Measurements from ENCODE around the gene BRD9. TPM values are rescaled to one million over a fixed set of nuclear protein-coding genes. Genes with fewer than 3 reads are reported as not detected.

BRD9 gene
- total RNA-seq, 4 donors from 2014 or later = 22.3 to 38.5 (median 28.4) TPM

GRCh38 chr5:859391-859790 lies 33.2 kb downstream of the BRD9 start:
- TF ChIP-seq EP300 (IDR thresholded peaks at IDR 0.05) (no peak), POLR2AphosphoS5 (IDR thresholded peaks at IDR 0.05) (no peak)
- TF ChIP-seq, protein P1, sequence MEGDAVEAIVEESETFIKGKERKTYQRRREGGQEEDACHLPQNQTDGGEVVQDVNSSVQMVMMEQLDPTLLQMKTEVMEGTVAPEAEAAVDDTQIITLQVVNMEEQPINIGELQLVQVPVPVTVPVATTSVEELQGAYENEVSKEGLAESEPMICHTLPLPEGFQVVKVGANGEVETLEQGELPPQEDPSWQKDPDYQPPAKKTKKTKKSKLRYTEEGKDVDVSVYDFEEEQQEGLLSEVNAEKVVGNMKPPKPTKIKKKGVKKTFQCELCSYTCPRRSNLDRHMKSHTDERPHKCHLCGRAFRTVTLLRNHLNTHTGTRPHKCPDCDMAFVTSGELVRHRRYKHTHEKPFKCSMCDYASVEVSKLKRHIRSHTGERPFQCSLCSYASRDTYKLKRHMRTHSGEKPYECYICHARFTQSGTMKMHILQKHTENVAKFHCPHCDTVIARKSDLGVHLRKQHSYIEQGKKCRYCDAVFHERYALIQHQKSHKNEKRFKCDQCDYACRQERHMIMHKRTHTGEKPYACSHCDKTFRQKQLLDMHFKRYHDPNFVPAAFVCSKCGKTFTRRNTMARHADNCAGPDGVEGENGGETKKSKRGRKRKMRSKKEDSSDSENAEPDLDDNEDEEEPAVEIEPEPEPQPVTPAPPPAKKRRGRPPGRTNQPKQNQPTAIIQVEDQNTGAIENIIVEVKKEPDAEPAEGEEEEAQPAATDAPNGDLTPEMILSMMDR (IDR thresholded peaks at IDR 0.05) = no peak

GRCh38 chr5:858726-859125 lies 33.9 kb downstream of the BRD9 start:
- no peaks in the 10 kb centered on the region for H3K9me3 ChIP-seq
- TF ChIP-seq POLR2A (IDR thresholded peaks at IDR 0.05) = no peak
- TF ChIP-seq, protein P1 (IDR thresholded peaks at IDR 0.05) = no peak
- TF ChIP-seq EP300 (IDR thresholded peaks at IDR 0.05) = no peak
- TF ChIP-seq POLR2AphosphoS5 (IDR thresholded peaks at IDR 0.05) = no peak
- H3K27me3 ChIP-seq = peaks cover 20% of the 10 kb centered on the region
- no peak overlapping the region for H3K27ac ChIP-seq
- ATAC-seq = no peak
- H3K36me3 ChIP-seq = peaks cover 0 to 35% of the 10 kb centered on the region in 2 donors
- WGBS, 2 donors (ENCODE audit: low coverage in 1 of 2) = no CpG with 5 or more reads among the region's 11 CpGs
- no peaks in the 10 kb centered on the region for H3K4me1 ChIP-seq
- no peak overlapping the region for H3K4me3 ChIP-seq

More at GRCh38 chr5:859391-859790, 33.2 kb downstream of the BRD9 start:
- H3K4me3 ChIP-seq = no peak overlapping the region
- H3K27ac ChIP-seq = no peak overlapping the region
- H3K4me1 ChIP-seq = peaks cover 0 to 4% (median 0%) of the 10 kb centered on the region in 3 donors
- peaks cover 14% of the 10 kb centered on the region for H3K27me3 ChIP-seq
- no peak for ATAC-seq
- 80 to 85% methylated on average over 2 to 10 of the region's 16 CpGs for WGBS, 2 donors (ENCODE audit: low coverage in 1 of 2)
- no peaks in the 10 kb centered on the region for H3K9me3 ChIP-seq
- H3K36me3 ChIP-seq = peaks cover 0 to 42% of the 10 kb centered on the region in 2 donors

GRCh38 chr5:856531-857425 lies 35.8 kb downstream of the BRD9 start:
- Histone ChIP-seq H3K36me3 (peaks cover 0 to 15% of the 10 kb centered on the region in 2 donors), H3K4me1 (no peaks in the 10 kb centered on the region), H3K9me3 (no peaks in the 10 kb centered on the region), H3K4me3 (no peak overlapping the region), H3K27me3 (peaks cover 34% of the 10 kb centered on the region), H3K27ac (no peak overlapping the region)
- 84 to 92% methylated on average over 6 to 8 of the region's 16 CpGs for WGBS, 2 donors (ENCODE audit: low coverage in 1 of 2)
- no peak for ATAC-seq
- no peak for TF ChIP-seq POLR2AphosphoS5 (IDR thresholded peaks at IDR 0.05)
- no peak for TF ChIP-seq EP300 (IDR thresholded peaks at IDR 0.05)

GRCh38 chr5:855771-856530 lies 36.6 kb downstream of the BRD9 start:
- Histone ChIP-seq H3K27ac (no peak overlapping the region), H3K4me3 (no peak overlapping the region), H3K27me3 (peaks cover 42% of the 10 kb centered on the region), H3K36me3 (peaks cover 0 to 9% of the 10 kb centered on the region in 2 donors), H3K9me3 (no peaks in the 10 kb centered on the region), H3K4me1 (no peaks in the 10 kb centered on the region)
- WGBS, 2 donors (ENCODE audit: low coverage in 1 of 2) = 61 to 84% methylated on average over 6 to 18 of the region's 21 CpGs
- no peak for ATAC-seq
- TF ChIP-seq POLR2A (IDR thresholded peaks at IDR 0.05) = no peak
- TF ChIP-seq EP300 (IDR thresholded peaks at IDR 0.05) = no peak
- TF ChIP-seq, protein P1 (IDR thresholded peaks at IDR 0.05) = no peak
- TF ChIP-seq POLR2AphosphoS5 (IDR thresholded peaks at IDR 0.05) = no peak

DNA sequence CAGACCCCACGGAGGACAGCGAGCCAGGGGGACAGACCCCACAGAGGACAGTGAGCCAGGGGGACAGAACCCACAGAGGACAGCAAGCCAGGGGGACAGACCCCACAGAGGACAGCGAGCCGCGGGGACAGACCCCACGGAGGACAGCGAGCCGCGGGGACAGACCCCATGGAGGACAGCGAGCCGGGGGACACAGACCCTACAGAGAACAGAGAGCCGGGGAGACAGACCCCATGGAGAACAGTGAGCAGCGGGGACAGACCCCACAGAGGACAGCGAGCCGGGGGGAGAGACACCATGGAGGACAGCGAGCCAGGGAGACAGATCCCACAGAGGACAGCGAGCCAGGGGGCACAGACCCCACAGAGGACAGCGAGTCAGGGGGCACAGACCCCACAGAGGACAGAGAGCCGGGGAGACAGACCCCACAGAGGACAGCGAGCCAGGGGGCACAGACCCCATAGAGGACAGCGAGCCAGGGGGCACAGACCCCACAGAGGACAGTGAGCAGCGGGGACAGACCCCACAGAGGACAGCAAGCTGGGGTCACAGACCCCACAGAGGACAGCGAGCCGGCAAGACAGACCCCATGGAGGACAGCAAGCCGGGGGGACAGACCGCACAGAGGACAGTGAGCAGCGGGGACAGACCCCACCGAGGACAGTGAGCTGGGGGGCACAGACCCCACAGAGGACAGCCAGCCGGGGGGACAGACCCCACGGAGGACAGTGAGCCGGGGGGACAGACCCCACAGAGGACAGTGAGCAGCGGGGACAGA lies 37.4 kb downstream of the BRD9 start:
- no peaks in the 10 kb centered on the region for H3K9me3 ChIP-seq
- TF ChIP-seq POLR2A (IDR thresholded peaks at IDR 0.05) (no peak), POLR2AphosphoS5 (IDR thresholded peaks at IDR 0.05) (no peak), EP300 (IDR thresholded peaks at IDR 0.05) (no peak)
- TF ChIP-seq, protein P1 (IDR thresholded peaks at IDR 0.05) = no peak
- 70 to 82% methylated on average over 18 to 29 of the region's 32 CpGs for WGBS, 2 donors (ENCODE audit: low coverage in 1 of 2)
- peaks cover 47% of the 10 kb centered on the region for H3K27me3 ChIP-seq
- H3K27ac ChIP-seq = no peak overlapping the region
- H3K4me3 ChIP-seq = no peak overlapping the region
- ATAC-seq = no peak
- H3K4me1 ChIP-seq = peaks cover 0 to 5% (median under 1%) of the 10 kb centered on the region in 3 donors
- peaks cover 0 to 6% of the 10 kb centered on the region in 2 donors for H3K36me3 ChIP-seq

Data from gastroesophageal sphincter (tissue), 4 donors.